Ureter (tissue), 1 donor: ENCODE data around the gene NFIC. TPM values are rescaled to one million over a fixed set of nuclear protein-coding genes. Genes with fewer than 3 reads are reported as not detected.

Experiments used
- DNase-seq: peaks from one replicate; pipeline ENCODE4 v3.0.0-alpha.2; 2020; ENCODE audit warnings: low spot score
- total RNA-seq: library from RNA; stranded (reverse); gene quantifications from one replicate; pipeline ENCODE4 v1.2.4, GENCODE V29; 2023
- donor health status: DM: yes; HTN: yes; CAD: no.

Gene NFIC
- total RNA-seq, 1 donor from 2014 or later, result 141 TPM

- no peak for DNase-seq
Measured at GRCh38 chr19:3508771-3509535, 142.6 kb downstream of the NFIC start.

GRCh38 chr19:3509566-3509989 is 143.2 kb downstream of the NFIC start:
- DNase-seq, result no peak

GRCh38 chr19:3510727-3511126 is 144.3 kb downstream of the NFIC start:
- DNase-seq, result no peak

GRCh38 chr19:3511506-3512251 is 145.3 kb downstream of the NFIC start:
- no peak for DNase-seq

- no peak for DNase-seq
Measured at GRCh38 chr19:3512562-3513228, 146.3 kb downstream of the NFIC start.

GRCh38 chr19:3513229-3514140 is 147.1 kb downstream of the NFIC start:
- no peak for DNase-seq

GRCh38 chr19:3514930-3515329 is 148.5 kb downstream of the NFIC start:
- DNase-seq, result no peak

- no peak for DNase-seq
Measured at GRCh38 chr19:3515891-3516422, 149.6 kb downstream of the NFIC start.

- no peak for DNase-seq
Measured at GRCh38 chr19:3516675-3517207, 150.4 kb downstream of the NFIC start.

GRCh38 chr19:3517638-3518037 is 151.3 kb downstream of the NFIC start:
- DNase-seq, result no peak

- no peak for DNase-seq
Measured at GRCh38 chr19:3518255-3518654, 151.9 kb downstream of the NFIC start.

GRCh38 chr19:3518659-3519058 is 152.3 kb downstream of the NFIC start:
- no peak for DNase-seq

Other genes with a start within 250 kb of the NFIC start
- 28.5 TPM for gene GNA15, start 230.6 kb upstream of the NFIC start, total RNA-seq
- 0.89 TPM for gene S1PR4, start 187.8 kb upstream of the NFIC start, total RNA-seq
- 69.2 TPM for gene NCLN, start 180.7 kb upstream of the NFIC start, total RNA-seq
- 0.62 TPM for gene CELF5, start 141.9 kb upstream of the NFIC start, total RNA-seq
- not detected for gene SMIM24, start 113.9 kb downstream of the NFIC start, total RNA-seq
- gene SMIM44, start 116.9 kb downstream of the NFIC start, total RNA-seq, result not detected
- gene DOHH, start 134.1 kb downstream of the NFIC start, total RNA-seq, result 7.1 TPM
- 58.8 TPM for gene FZR1, start 139.7 kb downstream of the NFIC start, total RNA-seq
- 6.4 TPM for gene TEKTIP1, start 172.6 kb downstream of the NFIC start, total RNA-seq
- 82.8 TPM for gene MFSD12, start 191.0 kb downstream of the NFIC start, total RNA-seq
- gene HMG20B, start 206.4 kb downstream of the NFIC start, total RNA-seq, result 66.5 TPM
- gene GIPC3, start 218.9 kb downstream of the NFIC start, total RNA-seq, result 2.4 TPM
- 4.5 TPM for gene TBXA2R, start 240.3 kb downstream of the NFIC start, total RNA-seq